Measurements from ENCODE around the gene CCDC167. TPM values are rescaled to one million over a fixed set of nuclear protein-coding genes. Genes with fewer than 3 reads are reported as not detected.

The CCDC167 gene
- total RNA-seq, 1 experiment from 2014 or later = 27.8 TPM

GRCh38 chr6:37483917-37484785 is 15.5 kb downstream of the CCDC167 start:
- H4K20me1 ChIP-seq (ENCODE audit: insufficient read depth) = no peaks in the 10 kb centered on the region
- RAD21 ChIA-PET (ENCODE audit: low non-redundant PET in 1 of 2, low total read pairs in 2 of 2, uncharacterized antibody in 2 of 2, unreplicated experiment in 2 of 2) = interaction anchor here in 1 of 2 experiments (1.3 kb wide), 1 partner anchor 208 kb away, joined by 3 read pairs; no protein-coding TSS in a partner anchor
- no peaks in the 10 kb centered on the region for H3K79me2 ChIP-seq (ENCODE audit: insufficient read depth, low read length)
- intact Hi-C loops (cut with micrococcal nuclease) = loop anchor here (1.0 to 2.0 kb wide), 4 partner anchors 82 to 528 kb away; no protein-coding TSS in a partner anchor
- no peaks in the 10 kb centered on the region for H3K9me3 ChIP-seq (ENCODE audit: control insufficient read depth in 1 of 2, insufficient read depth in 1 of 2, low read depth in 1 of 2, low read length in 2 of 2)
- CTCF ChIA-PET = interaction anchor here (0.8 to 1.3 kb wide), 3 partner anchors 16 to 208 kb away, joined by 3 to 9 read pairs (median 3); partner anchors contain the start of gene CCDC167
- no TSS peak for BruUV-seq (replicated peaks)
- no peaks in the 10 kb centered on the region for H3K27me3 ChIP-seq (ENCODE audit: insufficient read depth, low read length)
- H3K4me3 ChIP-seq (replicated peaks in 1 of 2; ENCODE audit: low read depth in 1 of 2, low read length in 2 of 2) = no peak overlapping the region
- no peak overlapping the region for H3K9ac ChIP-seq (ENCODE audit: low read length)
- POLR2A ChIA-PET = no interaction called here
- DNase-seq (ENCODE audit: low read depth, low spot score) = no peak
- H3K27ac ChIP-seq (ENCODE audit: low read depth, low read length) = no peak overlapping the region
- peaks cover 2 to 11% of the 10 kb centered on the region in 2 experiments; a peak in 2 of 4 replicates for H3K36me3 ChIP-seq (ENCODE audit: control insufficient read depth in 1 of 2, insufficient read depth in 2 of 2, low read length in 2 of 2)
- no peaks in the 10 kb centered on the region for H3K9me2 ChIP-seq (ENCODE audit: insufficient read depth)
- ATAC-seq = peak; percentile 92
- no peak overlapping the region for H3K4me2 ChIP-seq (ENCODE audit: low read length)
- peak; percentile 90 for TF ChIP-seq RAD21 (IDR thresholded peaks at IDR 0.05; ENCODE audit: low read depth)
- no peak for TF ChIP-seq ATF3 (IDR thresholded peaks at IDR 0.05)
- TF ChIP-seq ZFX (IDR thresholded peaks at IDR 0.05) = no peak
- TF ChIP-seq, protein P1, sequence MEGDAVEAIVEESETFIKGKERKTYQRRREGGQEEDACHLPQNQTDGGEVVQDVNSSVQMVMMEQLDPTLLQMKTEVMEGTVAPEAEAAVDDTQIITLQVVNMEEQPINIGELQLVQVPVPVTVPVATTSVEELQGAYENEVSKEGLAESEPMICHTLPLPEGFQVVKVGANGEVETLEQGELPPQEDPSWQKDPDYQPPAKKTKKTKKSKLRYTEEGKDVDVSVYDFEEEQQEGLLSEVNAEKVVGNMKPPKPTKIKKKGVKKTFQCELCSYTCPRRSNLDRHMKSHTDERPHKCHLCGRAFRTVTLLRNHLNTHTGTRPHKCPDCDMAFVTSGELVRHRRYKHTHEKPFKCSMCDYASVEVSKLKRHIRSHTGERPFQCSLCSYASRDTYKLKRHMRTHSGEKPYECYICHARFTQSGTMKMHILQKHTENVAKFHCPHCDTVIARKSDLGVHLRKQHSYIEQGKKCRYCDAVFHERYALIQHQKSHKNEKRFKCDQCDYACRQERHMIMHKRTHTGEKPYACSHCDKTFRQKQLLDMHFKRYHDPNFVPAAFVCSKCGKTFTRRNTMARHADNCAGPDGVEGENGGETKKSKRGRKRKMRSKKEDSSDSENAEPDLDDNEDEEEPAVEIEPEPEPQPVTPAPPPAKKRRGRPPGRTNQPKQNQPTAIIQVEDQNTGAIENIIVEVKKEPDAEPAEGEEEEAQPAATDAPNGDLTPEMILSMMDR (IDR thresholded peaks at IDR 0.05 in 2 of 3, conservative IDR thresholded peaks at IDR 0.05 in 1 of 3; ENCODE audit: borderline replicate concordance in 1 of 3, insufficient read depth in 1 of 3, low read depth in 2 of 3, low read length in 2 of 3) = peak; percentile 69 to 90 (median 75); a peak in 5 of 6 replicates
- no peak overlapping the region for H2AFZ ChIP-seq (ENCODE audit: low read depth, low read length, poor library complexity, severe bottlenecking)
- H3K4me1 ChIP-seq (ENCODE audit: control insufficient read depth in 1 of 2, insufficient read depth in 2 of 2, low read length in 2 of 2) = no peaks in the 10 kb centered on the region
